IMR-90 (cell line): Measurements from ENCODE around the gene HADHA. TPM values are rescaled to one million over a fixed set of nuclear protein-coding genes. Genes with fewer than 3 reads are reported as not detected.

ENCODE experiments used
- ATAC-seq: fragments of 200-7000 bp; cut with Tn5 transposase; 2 replicates; pipeline ENCODE4 v1.9.1; 2020; ENCODE audit warnings: low read depth, mild to moderate bottlenecking, moderate library complexity
- BruUV-seq: library from RNA; stranded (reverse); fragments of 400-500 nt; replicated peaks from 2 replicates; lab custom pipeline; 2021; lab: Mats Ljungman, UMichigan
- CTCF ChIA-PET: fragments of 300-600 bp; formaldehyde crosslinking; extraction: SDS; loops from one replicate; lab custom pipeline; 2021; ENCODE audit warnings: antibody characterized with exemption; lab: Yijun Ruan, JAX
- POLR2A ChIA-PET: fragments of 300-600 bp; sonication (Branson Sonifier 250); formaldehyde crosslinking; loops from one replicate; lab custom pipeline; 2022; ENCODE audit warnings: antibody characterized with exemption; ENCODE audit not compliant: unreplicated experiment; lab: Charles Lee
- DNase-seq: peaks from one replicate; pipeline ENCODE4 v3.0.0; 2013
- H2AFZ ChIP-seq: replicated peaks from 2 replicates; pipeline ENCODE3; 2013; ENCODE audit warnings: low read length, mild to moderate bottlenecking; ENCODE audit not compliant: poor library complexity
- H2AK5ac ChIP-seq: 2 replicates; pipeline ENCODE4 v1.6.1; 2013; ENCODE audit warnings: low read depth, low read length, inconsistent platforms
- H2AK9ac ChIP-seq: replicated peaks from 2 replicates; pipeline ENCODE3; 2013; ENCODE audit warnings: mild to moderate bottlenecking, low read depth, low read length, moderate library complexity; ENCODE audit not compliant: poor library complexity
- H2BK120ac ChIP-seq: 2 replicates; pipeline ENCODE4 v1.6.1; 2013; ENCODE audit warnings: low read depth, low read length, inconsistent platforms
- H2BK15ac ChIP-seq: 3 replicates; pipeline ENCODE4 v1.6.1; 2013; ENCODE audit warnings: low read depth, low read length, inconsistent platforms
- H2BK20ac ChIP-seq: 2 replicates; pipeline ENCODE4 v1.6.1; 2013; ENCODE audit warnings: low read depth, mild to moderate bottlenecking, inconsistent platforms, low read length, moderate library complexity
- H2BK5ac ChIP-seq: 2 replicates; pipeline ENCODE4 v1.6.1; 2013; ENCODE audit warnings: mild to moderate bottlenecking, low read depth, low read length, inconsistent platforms; ENCODE audit not compliant: poor library complexity, severe bottlenecking
- H3K14ac ChIP-seq: replicated peaks from 2 replicates; pipeline ENCODE4 v1.6.1; 2013; ENCODE audit warnings: low read depth, low read length, inconsistent platforms
- H3K18ac ChIP-seq: 2 replicates; pipeline ENCODE4 v1.6.1; 2013; ENCODE audit warnings: low read depth, low read length, control low read depth
- H3K23ac ChIP-seq: 2 replicates; pipeline ENCODE4 v1.6.1; 2013; ENCODE audit warnings: low read depth, low read length, inconsistent platforms
- H3K27ac ChIP-seq: 2 replicates; pipeline ENCODE4 v1.5.1; 2013; ENCODE audit warnings: mild to moderate bottlenecking, control low read depth, low read length; ENCODE audit not compliant: insufficient read depth
- H3K27me3 ChIP-seq: 2 replicates; pipeline ENCODE4 v1.6.1; 2013; ENCODE audit warnings: low read length; ENCODE audit not compliant: control insufficient read depth, insufficient read depth
- H3K36me3 ChIP-seq: 2 replicates; pipeline ENCODE4 v1.6.1; 2013; ENCODE audit warnings: low read length, mixed read lengths; ENCODE audit not compliant: control insufficient read depth, insufficient read depth
- H3K4ac ChIP-seq: 2 replicates; pipeline ENCODE4 v1.6.1; 2013; ENCODE audit warnings: low read depth, low read length, inconsistent platforms
- H3K4me1 ChIP-seq: 2 replicates; pipeline ENCODE4 v1.6.1; 2013; ENCODE audit warnings: low read length, mixed read lengths; ENCODE audit not compliant: control insufficient read depth, insufficient read depth
- H3K4me2 ChIP-seq: 2 replicates; pipeline ENCODE4 v1.6.1; 2013; ENCODE audit warnings: low read depth, mild to moderate bottlenecking, control low read depth, low read length, moderate library complexity
- H3K4me3 ChIP-seq: 2 replicates; pipeline ENCODE4 v1.5.1; 2013; ENCODE audit warnings: low read depth, mild to moderate bottlenecking, control low read depth, low read length, moderate library complexity; ENCODE audit not compliant: insufficient read depth
- H3K56ac ChIP-seq: 2 replicates; pipeline ENCODE4 v1.6.1; 2013; ENCODE audit warnings: low read length, inconsistent platforms; ENCODE audit not compliant: insufficient read depth; ENCODE audit errors: extremely low read depth
- H3K79me1 ChIP-seq, 2 experiments: 2 replicates each; pipeline ENCODE4 v1.6.1; 2013; ENCODE audit warnings: low read length in 2 of 2, inconsistent platforms in 1 of 2, low read depth in 1 of 2
- H3K9ac ChIP-seq: 2 replicates; pipeline ENCODE4 v1.6.1; 2013; ENCODE audit warnings: low read depth, low read length, control low read depth
- H3K9me1 ChIP-seq: 2 replicates; pipeline ENCODE4 v1.6.1; 2013; ENCODE audit warnings: low read length, inconsistent platforms; ENCODE audit not compliant: insufficient read depth
- H3K9me3 ChIP-seq: 2 replicates; pipeline ENCODE4 v1.6.1; 2013; ENCODE audit warnings: low read length; ENCODE audit not compliant: control insufficient read depth, insufficient read depth
- H4K20me1 ChIP-seq: 2 replicates; pipeline ENCODE4 v1.6.1; 2013; ENCODE audit warnings: low read length, inconsistent platforms; ENCODE audit not compliant: insufficient read depth
- H4K5ac ChIP-seq: 2 replicates; pipeline ENCODE4 v1.6.1; 2013; ENCODE audit warnings: mild to moderate bottlenecking, low read depth, low read length, control low read depth
- H4K8ac ChIP-seq, 2 experiments: 2 replicates each; pipeline ENCODE4 v1.6.1; 2013; ENCODE audit warnings: low read depth in 2 of 2, low read length in 2 of 2, control low read depth in 1 of 2, inconsistent platforms in 1 of 2
- H4K91ac ChIP-seq: 2 replicates; pipeline ENCODE4 v1.6.1; 2013; ENCODE audit warnings: low read depth, low read length, inconsistent platforms; ENCODE audit not compliant: insufficient read depth
- BHLHE40 ChIP-seq: fragments of 150-350 bp; IDR thresholded peaks from 2 replicates; pipeline ENCODE4 v1.6.1; 2016; ENCODE audit warnings: mild to moderate bottlenecking, low read depth, low read length
- CHD1 ChIP-seq: IDR thresholded peaks from 2 replicates; pipeline ENCODE4 v1.6.1; 2012; ENCODE audit warnings: low read depth, low read length, improper control_type of control experiment
- MAFK ChIP-seq: IDR thresholded peaks from 2 replicates; pipeline ENCODE4 v1.6.1; 2012; ENCODE audit warnings: low read depth, low read length, improper control_type of control experiment
- MAZ ChIP-seq: IDR thresholded peaks from 2 replicates; pipeline ENCODE4 v1.6.1; 2012; ENCODE audit warnings: low read depth, mild to moderate bottlenecking, low read length, improper control_type of control experiment, moderate library complexity, borderline replicate concordance
- NFE2L2 ChIP-seq: fragments of 150-350 bp; IDR thresholded peaks from 2 replicates; pipeline ENCODE4 v1.6.1; 2016; ENCODE audit warnings: low read depth, mild to moderate bottlenecking, low read length
- RAD21 ChIP-seq: IDR thresholded peaks from 2 replicates; pipeline ENCODE4 v1.6.1; 2012; ENCODE audit warnings: low read length, improper control_type of control experiment
- WGBS, 2 experiments: methylation state at CpG; one replicate each; pipeline versions ENCODE4 v1.1.5 to v1.1.7; 2013; ENCODE audit warnings: missing lambda C conversion rate in 2 of 2; ENCODE audit not compliant: insufficient read length in 1 of 2; ENCODE audit errors: extremely low coverage in 2 of 2; 5-methylcytosine and 5-hydroxymethylcytosine counted together
- dilution Hi-C: fragments of 300-500 bp; cut with HindIII; formaldehyde crosslinking; loops from one replicate; pipeline ENCODE4 v1.14.3; 2018; ENCODE audit warnings: low sequenced_read_pairs; ENCODE audit not compliant: unreplicated experiment
- in situ Hi-C: fragments of 300-500 bp; cut with MboI; formaldehyde crosslinking; loops from 3 replicates; pipeline ENCODE4 v1.14.3; 2019; ENCODE audit warnings: low sequenced_read_pairs, inconsistent platforms, mixed read lengths
- intact Hi-C: fragments of 100-400 bp; cut with micrococcal nuclease; formaldehyde crosslinking; loops from 2 replicates; pipeline ENCODE4 v1.10.0; 2022
- polyA plus RNA-seq, 3 experiments: library from polyadenylated mRNA; depleted of rRNA; stranded (reverse); fragments of >200 nt; gene quantifications; 2 replicates each; pipeline ENCODE4 v1.2.3, GENCODE V29; 2012; ENCODE audit warnings: low replicate concordance in 1 of 3
- total RNA-seq: library from RNA; depleted of rRNA; stranded (reverse); fragments of >200 nt; gene quantifications from 2 replicates; pipeline ENCODE4 v1.2.3, GENCODE V29; 2012
- TF ChIP-seq, protein P1 (sequence below): fragments of 150-350 bp; IDR thresholded peaks from 2 replicates; pipeline ENCODE4 v1.6.1; 2016; ENCODE audit warnings: low read depth, mild to moderate bottlenecking, low read length, moderate library complexity, borderline replicate concordance
- TF ChIP-seq, protein P2 (sequence below): conservative IDR thresholded peaks from 2 replicates; pipeline ENCODE4 v1.5.1; 2012; ENCODE audit warnings: mild to moderate bottlenecking, low read depth, low read length, improper control_type of control experiment

The HADHA gene
- total and polyA plus RNA-seq, 2 of the 4 experiments (the other 2 are of a cell fraction) = 52.7 to 111 TPM

DNA sequence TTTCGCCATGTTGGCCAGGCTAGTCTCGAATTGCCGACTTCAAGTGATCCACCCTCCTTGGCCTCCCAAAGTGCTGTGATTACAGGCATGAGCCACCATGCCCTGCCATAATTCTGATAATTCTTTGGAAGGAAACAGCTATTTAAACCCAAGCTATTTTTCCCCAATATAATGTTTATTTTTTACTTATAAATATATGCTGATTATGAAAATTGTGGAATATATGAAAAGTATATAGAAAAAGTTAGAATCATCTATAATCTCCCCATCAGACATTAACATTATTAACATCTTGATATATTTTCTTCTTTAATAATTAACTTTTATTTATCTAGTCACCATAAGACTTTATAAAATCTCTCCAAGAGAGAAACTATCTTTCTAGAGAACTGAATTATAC lies 41.5 kb upstream of the HADHA start:
- Histone ChIP-seq H2BK15ac (no peak overlapping the region), H3K4me1 (peaks cover 2% of the 10 kb centered on the region; the same call in 1 of the 2 replicates), H2AK9ac (no peak overlapping the region), H2AFZ (no peak overlapping the region), H3K4ac (no peak overlapping the region), H3K36me3 (peaks cover 24% of the 10 kb centered on the region), H3K14ac (no peak overlapping the region), H3K9me1 (peaks cover 5% of the 10 kb centered on the region), H3K23ac (no peak overlapping the region), H2BK20ac (no peak overlapping the region), H4K5ac (no peak overlapping the region), H4K91ac (no peak overlapping the region), H2AK5ac (no peak overlapping the region), H3K4me2 (no peak overlapping the region), H3K9ac (no peak overlapping the region), H3K27me3 (no peaks in the 10 kb centered on the region), H3K9me3 (no peaks in the 10 kb centered on the region), H3K56ac (no peak overlapping the region), H3K27ac (no peak overlapping the region), H3K18ac (no peak overlapping the region), H3K4me3 (no peak overlapping the region), H4K8ac (no peak overlapping the region), H2BK5ac (no peak overlapping the region), H4K20me1 (no peaks in the 10 kb centered on the region), H2BK120ac (no peak overlapping the region), H3K79me1 (no peaks in the 10 kb centered on the region)
- ChIA-PET POLR2A (no interaction called here), CTCF (no interaction called here)
- BruUV-seq = no TSS peak
- in situ Hi-C loops = no loop called here
- no peak for ATAC-seq
- DNase-seq = no peak
- dilution Hi-C loops = no loop called here
- intact Hi-C loops = no loop called here
- 100% methylated on average over 1 of the region's 3 CpGs; no CpG with 5 or more reads in 1 of the 2 experiments for WGBS, 2 experiments
- TF ChIP-seq CHD1 (no peak), MAFK (no peak), NFE2L2 (no peak), MAZ (no peak), RAD21 (no peak), BHLHE40 (no peak)
- TF ChIP-seq, protein P1, sequence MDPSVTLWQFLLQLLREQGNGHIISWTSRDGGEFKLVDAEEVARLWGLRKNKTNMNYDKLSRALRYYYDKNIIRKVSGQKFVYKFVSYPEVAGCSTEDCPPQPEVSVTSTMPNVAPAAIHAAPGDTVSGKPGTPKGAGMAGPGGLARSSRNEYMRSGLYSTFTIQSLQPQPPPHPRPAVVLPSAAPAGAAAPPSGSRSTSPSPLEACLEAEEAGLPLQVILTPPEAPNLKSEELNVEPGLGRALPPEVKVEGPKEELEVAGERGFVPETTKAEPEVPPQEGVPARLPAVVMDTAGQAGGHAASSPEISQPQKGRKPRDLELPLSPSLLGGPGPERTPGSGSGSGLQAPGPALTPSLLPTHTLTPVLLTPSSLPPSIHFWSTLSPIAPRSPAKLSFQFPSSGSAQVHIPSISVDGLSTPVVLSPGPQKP = no peak
- TF ChIP-seq, protein P2, sequence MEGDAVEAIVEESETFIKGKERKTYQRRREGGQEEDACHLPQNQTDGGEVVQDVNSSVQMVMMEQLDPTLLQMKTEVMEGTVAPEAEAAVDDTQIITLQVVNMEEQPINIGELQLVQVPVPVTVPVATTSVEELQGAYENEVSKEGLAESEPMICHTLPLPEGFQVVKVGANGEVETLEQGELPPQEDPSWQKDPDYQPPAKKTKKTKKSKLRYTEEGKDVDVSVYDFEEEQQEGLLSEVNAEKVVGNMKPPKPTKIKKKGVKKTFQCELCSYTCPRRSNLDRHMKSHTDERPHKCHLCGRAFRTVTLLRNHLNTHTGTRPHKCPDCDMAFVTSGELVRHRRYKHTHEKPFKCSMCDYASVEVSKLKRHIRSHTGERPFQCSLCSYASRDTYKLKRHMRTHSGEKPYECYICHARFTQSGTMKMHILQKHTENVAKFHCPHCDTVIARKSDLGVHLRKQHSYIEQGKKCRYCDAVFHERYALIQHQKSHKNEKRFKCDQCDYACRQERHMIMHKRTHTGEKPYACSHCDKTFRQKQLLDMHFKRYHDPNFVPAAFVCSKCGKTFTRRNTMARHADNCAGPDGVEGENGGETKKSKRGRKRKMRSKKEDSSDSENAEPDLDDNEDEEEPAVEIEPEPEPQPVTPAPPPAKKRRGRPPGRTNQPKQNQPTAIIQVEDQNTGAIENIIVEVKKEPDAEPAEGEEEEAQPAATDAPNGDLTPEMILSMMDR = no peak
